Measurements from ENCODE around the gene NAP1L1.

GRCh38 chr12:76029982-76030340, 54.5 kb downstream of the NAP1L1 start:
- no peak for TF ChIP-seq PAX5 (IDR thresholded peaks at IDR 0.05; ENCODE audit: insufficient read depth, low read length, severe bottlenecking)
- no peak for TF ChIP-seq POLR2AphosphoS5 (IDR thresholded peaks at IDR 0.05; ENCODE audit: low read depth, low read length)

Data from GM12891 (cell line).